GM23338 (cell line): Measurements from ENCODE around the gene POGZ. TPM values are rescaled to one million over a fixed set of nuclear protein-coding genes. Genes with fewer than 3 reads are reported as not detected.

Source experiments
- ATAC-seq: fragments of 200-7000 bp; cut with Tn5 transposase; 3 replicates; pipeline ENCODE4 v1.9.1; 2020
- DNase-seq: peaks from one replicate; pipeline ENCODE4 v3.0.0-alpha.2; 2015; ENCODE audit warnings: low spot score
- H2AFZ ChIP-seq: fragments of 200-600 bp; sonication (generic); 2 replicates; pipeline ENCODE4 v1.8.0; 2016; ENCODE audit warnings: antibody characterized with exemption, mild to moderate bottlenecking, moderate library complexity
- H3F3A ChIP-seq: fragments of 200-600 bp; sonication (generic); replicated peaks from 2 replicates; pipeline ENCODE4 v1.8.0; 2017; ENCODE audit warnings: antibody characterized with exemption, mixed run types, low read depth
- H3K27ac ChIP-seq: fragments of 200-600 bp; sonication (generic); 2 replicates; pipeline ENCODE4 v1.6.1; 2016; ENCODE audit warnings: low read depth
- H3K27me3 ChIP-seq: fragments of 200-600 bp; sonication (generic); 2 replicates; pipeline ENCODE4 v1.8.0; 2016; ENCODE audit warnings: mild to moderate bottlenecking, mixed run types, moderate library complexity; ENCODE audit not compliant: insufficient read depth
- H3K36me3 ChIP-seq: fragments of 200-600 bp; sonication (generic); 2 replicates; pipeline ENCODE4 v1.8.0; 2016; ENCODE audit warnings: mild to moderate bottlenecking; ENCODE audit not compliant: insufficient read depth
- H3K4me1 ChIP-seq: fragments of 200-600 bp; sonication (generic); 2 replicates; pipeline ENCODE4 v1.8.0; 2016; ENCODE audit warnings: mild to moderate bottlenecking, moderate library complexity; ENCODE audit not compliant: insufficient read depth
- H3K4me2 ChIP-seq: fragments of 200-600 bp; sonication (generic); 2 replicates; pipeline ENCODE4 v1.7.1; 2017; ENCODE audit warnings: mixed run types
- H3K4me3 ChIP-seq: fragments of 200-600 bp; sonication (generic); 2 replicates; pipeline ENCODE4 v1.6.1; 2016; ENCODE audit warnings: mixed run types
- H3K79me2 ChIP-seq: fragments of 200-600 bp; sonication (generic); replicated peaks from 2 replicates; pipeline ENCODE4 v1.8.0; 2017; ENCODE audit warnings: mild to moderate bottlenecking; ENCODE audit not compliant: insufficient read depth
- H3K9me2 ChIP-seq: fragments of 200-600 bp; sonication (generic); 2 replicates; pipeline ENCODE4 v1.8.0; 2017; ENCODE audit not compliant: insufficient read depth
- H4K20me1 ChIP-seq: fragments of 200-600 bp; sonication (generic); replicated peaks from 2 replicates; pipeline ENCODE4 v1.8.0; 2017; ENCODE audit warnings: mild to moderate bottlenecking; ENCODE audit not compliant: insufficient read depth
- H3K27ac Mint-ChIP-seq: 2 replicates; pipeline ENCODE4 v1.8.0; 2020; ENCODE audit warnings: inconsistent platforms, mild to moderate bottlenecking, moderate library complexity, mixed read lengths
- H3K27me3 Mint-ChIP-seq: 3 replicates; pipeline ENCODE4 v1.8.0; 2022; ENCODE audit warnings: low read depth, mild to moderate bottlenecking, moderate library complexity, mixed read lengths, inconsistent platforms; ENCODE audit not compliant: insufficient read depth, poor library complexity
- H3K36me3 Mint-ChIP-seq: 3 replicates; pipeline ENCODE4 v1.8.0; 2021; ENCODE audit warnings: low read depth, mild to moderate bottlenecking, inconsistent platforms, moderate library complexity, mixed read lengths
- H3K4me1 Mint-ChIP-seq: 3 replicates; pipeline ENCODE4 v1.8.0; 2020; ENCODE audit warnings: mild to moderate bottlenecking, inconsistent platforms, mixed read lengths
- H3K4me3 Mint-ChIP-seq: 3 replicates; pipeline ENCODE4 v1.8.0; 2021; ENCODE audit warnings: moderate library complexity, mild to moderate bottlenecking, inconsistent platforms, mixed read lengths
- H3K9me3 Mint-ChIP-seq: 3 replicates; pipeline ENCODE4 v1.8.0; 2020; ENCODE audit warnings: moderate library complexity, mild to moderate bottlenecking, inconsistent platforms, mixed read lengths
- CREB1 ChIP-seq: fragments of 250-450 bp; sonication (Bioruptor Pico); IDR thresholded peaks from 2 replicates; pipeline ENCODE4 v1.5.0; 2020; ENCODE audit warnings: low read depth, mild to moderate bottlenecking, moderate library complexity
- CTCF ChIP-seq, 2 experiments: fragments of 200-600 bp in 1 of 2; sonication (generic) in 1 of 2; conservative IDR thresholded peaks; 2 replicates each; pipeline versions ENCODE4 v1.5.1 to v1.6.1; 2016 to 2017; ENCODE audit warnings: antibody characterized with exemption in 2 of 2, low read depth in 2 of 2, mild to moderate bottlenecking in 2 of 2, moderate library complexity in 1 of 2
- ETS1 ChIP-seq: IDR thresholded peaks from 2 replicates; pipeline ENCODE4 v1.6.1; 2016; ENCODE audit warnings: antibody characterized with exemption
- EZH2 ChIP-seq: fragments of 200-600 bp; sonication (generic); IDR thresholded peaks from one replicate; pipeline ENCODE4 v1.8.0; 2017; ENCODE audit warnings: antibody characterized with exemption, mild to moderate bottlenecking, low read depth; ENCODE audit not compliant: unreplicated experiment
- JUNB ChIP-seq: IDR thresholded peaks from one replicate; pipeline ENCODE4 v1.6.1; 2016; ENCODE audit warnings: antibody characterized with exemption; ENCODE audit not compliant: unreplicated experiment
- NANOG ChIP-seq: IDR thresholded peaks from 2 replicates; pipeline ENCODE4 v1.6.1; 2016; ENCODE audit warnings: antibody characterized with exemption, borderline replicate concordance
- POLR2AphosphoS5 ChIP-seq: IDR thresholded peaks from 2 replicates; pipeline ENCODE4 v1.6.1; 2016; ENCODE audit warnings: antibody characterized with exemption, low read depth
- REST ChIP-seq: IDR thresholded peaks from one replicate; pipeline ENCODE4 v1.6.1; 2018; ENCODE audit warnings: antibody characterized with exemption; ENCODE audit not compliant: unreplicated experiment
- STAT1 ChIP-seq: IDR thresholded peaks from one replicate; pipeline ENCODE4 v1.6.1; 2016; ENCODE audit warnings: antibody characterized with exemption; ENCODE audit not compliant: unreplicated experiment
- ZNF114 ChIP-seq: fragments of 250-450 bp; sonication (Bioruptor Pico); IDR thresholded peaks from 2 replicates; pipeline ENCODE4 v1.5.0; 2020; ENCODE audit warnings: mild to moderate bottlenecking, moderate library complexity
- ZNF331 ChIP-seq: fragments of 250-450 bp; sonication (Bioruptor Pico); IDR thresholded peaks from 2 replicates; pipeline ENCODE4 v1.5.0; 2020; ENCODE audit warnings: low read depth, mild to moderate bottlenecking, moderate library complexity
- polyA plus RNA-seq: library from polyadenylated mRNA; unstranded; fragments of >200 nt; fragmentation: Nextera tagmentation; extraction: Ambion mirVana; gene quantifications from 2 replicates; pipeline ENCODE4 v1.2.1, GENCODE V29; 2016
- total RNA-seq: library from RNA; depleted of rRNA; stranded (reverse); fragments of >200 nt; shearing (Covaris generic); gene quantifications from 2 replicates; pipeline ENCODE4 v1.2.3, GENCODE V29; 2014

The POGZ gene
- total and polyA plus RNA-seq, 2 experiments from 2014 or later: 47.0 to 72.5 TPM

- H3K79me2 ChIP-seq: no peaks in the 10 kb centered on the region
- H3K4me1 ChIP-seq: no peaks in the 10 kb centered on the region
- Mint-ChIP-seq H3K4me1 (no peaks in the 10 kb centered on the region), H3K27ac (no peak overlapping the region), H3K9me3 (no peaks in the 10 kb centered on the region; the same call in 2 of the 3 replicates), H3K36me3 (no peaks in the 10 kb centered on the region), H3K27me3 (peaks cover 7% of the 10 kb centered on the region), H3K4me3 (no peak overlapping the region)
- TF ChIP-seq ZNF331 (CRISPR knock-in tag) (no peak), JUNB (no peak), CREB1 (CRISPR knock-in tag) (no peak), CTCF (conservative IDR thresholded peaks at IDR 0.05; ENCODE audit: low read depth in 2 of 2) (peak; percentile 48 to 70; a peak in 3 of 4 replicates), POLR2AphosphoS5 (no peak), STAT1 (no peak), REST (no peak), ZNF114 (CRISPR knock-in tag) (no peak)
- DNase-seq (peak; percentile 77), ATAC-seq (peak; percentile 98)
- H3K4me2 ChIP-seq: no peak overlapping the region
- no peak overlapping the region for H2AFZ ChIP-seq
- no peaks in the 10 kb centered on the region for H3K36me3 ChIP-seq
- no peaks in the 10 kb centered on the region for H4K20me1 ChIP-seq
- H3K4me3 ChIP-seq: no peak overlapping the region
- H3K27me3 ChIP-seq: no peaks in the 10 kb centered on the region
- H3K27ac ChIP-seq: no peak overlapping the region
- no peaks in the 10 kb centered on the region for H3F3A ChIP-seq
- no peaks in the 10 kb centered on the region for H3K9me2 ChIP-seq
These were observed 26.5 kb upstream of the POGZ start for GRCh38 chr1:151485685-151486255.

GRCh38 chr1:151482017-151482416 lies 22.7 kb upstream of the POGZ start:
- H3K4me1 Mint-ChIP-seq: no peaks in the 10 kb centered on the region
- no peak overlapping the region for H3K27ac Mint-ChIP-seq
- H3K79me2 ChIP-seq: no peaks in the 10 kb centered on the region
- H4K20me1 ChIP-seq: no peaks in the 10 kb centered on the region
- H3K27ac ChIP-seq: no peak overlapping the region
- H3K36me3 ChIP-seq: no peaks in the 10 kb centered on the region
- H3K4me3 ChIP-seq: no peak overlapping the region
- no peaks in the 10 kb centered on the region for H3K9me2 ChIP-seq
- ATAC-seq (no peak), DNase-seq (no peak)
- H3K4me3 Mint-ChIP-seq: no peak overlapping the region
- no peaks in the 10 kb centered on the region for H3K4me1 ChIP-seq
- H3F3A ChIP-seq: no peaks in the 10 kb centered on the region
- peaks cover 2% of the 10 kb centered on the region for H3K27me3 Mint-ChIP-seq
- H3K27me3 ChIP-seq: no peaks in the 10 kb centered on the region
- no peak overlapping the region for H2AFZ ChIP-seq
- no peaks in the 10 kb centered on the region; the same call in 2 of the 3 replicates for H3K9me3 Mint-ChIP-seq
- H3K36me3 Mint-ChIP-seq: no peaks in the 10 kb centered on the region
- H3K4me2 ChIP-seq: no peak overlapping the region
- TF ChIP-seq CREB1 (CRISPR knock-in tag) (no peak), POLR2AphosphoS5 (no peak), ETS1 (no peak), ZNF331 (CRISPR knock-in tag) (no peak), CTCF (conservative IDR thresholded peaks at IDR 0.05; ENCODE audit: low read depth in 2 of 2) (no peak), JUNB (no peak), REST (no peak), EZH2 (no peak), ZNF114 (CRISPR knock-in tag) (no peak), NANOG (no peak)
